Hematopoietic multipotent progenitor cell treated with erythropoietin and hydrocortisone succinate and interleukin-3 and kit ligand, for 17 days (in vitro differentiated cells): ENCODE results near the gene TMEM158.

Experiments
- DNase-seq: peaks from one replicate; pipeline ENCODE4 v3.0.0-alpha.2; 2015; ENCODE audit warnings: low spot score

TMEM158 gene

GRCh38 chr3:45232521-45232920 is 6.4 kb upstream of the TMEM158 start:
- no peak for DNase-seq

- no peak for DNase-seq
These were observed 1.9 kb upstream of the TMEM158 start for GRCh38 chr3:45227946-45228345.

- DNase-seq, result peak; percentile 8
These were observed 1.2 kb upstream of the TMEM158 start for GRCh38 chr3:45227071-45227820.

GRCh38 chr3:45225465-45226205 is 452 bp downstream of the TMEM158 start:
- no peak for DNase-seq

GRCh38 chr3:45224824-45225464 is 1.1 kb downstream of the TMEM158 start:
- peak; percentile 65 for DNase-seq

- DNase-seq, result no peak
These were observed 2.0 kb downstream of the TMEM158 start for GRCh38 chr3:45223889-45224727.

- no peak for DNase-seq
These were observed 6.4 kb downstream of the TMEM158 start for GRCh38 chr3:45219694-45220093.

- no peak for DNase-seq
These were observed 7.3 kb downstream of the TMEM158 start for GRCh38 chr3:45218578-45219390.

GRCh38 chr3:45216021-45216609 is 10.0 kb downstream of the TMEM158 start:
- no peak for DNase-seq

GRCh38 chr3:45215466-45215865 is 10.6 kb downstream of the TMEM158 start:
- no peak for DNase-seq

GRCh38 chr3:45214061-45214680 is 11.9 kb downstream of the TMEM158 start:
- DNase-seq, result no peak

- no peak for DNase-seq
These were observed 14.0 kb downstream of the TMEM158 start for GRCh38 chr3:45212095-45212468.

GRCh38 chr3:45211466-45212094 is 14.5 kb downstream of the TMEM158 start:
- DNase-seq, result no peak

GRCh38 chr3:45210308-45211041 is 15.6 kb downstream of the TMEM158 start:
- peak; percentile 55 for DNase-seq

- no peak for DNase-seq
These were observed 16.6 kb downstream of the TMEM158 start for GRCh38 chr3:45209526-45209925.

- no peak for DNase-seq
These were observed 17.5 kb downstream of the TMEM158 start for GRCh38 chr3:45208586-45208985.

GRCh38 chr3:45207446-45207845 is 18.6 kb downstream of the TMEM158 start:
- DNase-seq, result no peak

- DNase-seq, result no peak
These were observed 21.0 kb downstream of the TMEM158 start for GRCh38 chr3:45205126-45205525.

- DNase-seq, result no peak
These were observed 22.0 kb downstream of the TMEM158 start for GRCh38 chr3:45204136-45204535.
